DOHH2 (cell line): ENCODE measurements around the gene QSOX2.

Experiments
- CTCF ChIP-seq: fragments of 200-600 bp; sonication (generic); IDR thresholded peaks from one replicate; pipeline ENCODE4 v1.5.1; 2014; ENCODE audit warnings: antibody characterized with exemption, mild to moderate bottlenecking, low read depth, low read length; ENCODE audit not compliant: poor library complexity, severe bottlenecking
- EZH2phosphoT487 ChIP-seq: fragments of 200-600 bp; sonication (generic); IDR thresholded peaks from 2 replicates; pipeline ENCODE4 v1.6.1; 2017; ENCODE audit warnings: borderline replicate concordance, mild to moderate bottlenecking, antibody characterized with exemption, low read length, moderate library complexity, mixed read lengths

GRCh38 chr9:136264441-136265405, 19.1 kb upstream of the QSOX2 start:
- no peak for TF ChIP-seq CTCF
- no peak for TF ChIP-seq EZH2phosphoT487
